ENCODE results near the gene VEPH1.

The VEPH1 gene

GRCh38 chr3:157259825-157260224 lies 243.4 kb downstream of the VEPH1 start:
- DNase-seq (ENCODE audit: low read depth), result no peak

- DNase-seq (ENCODE audit: low read depth), result no peak
Observed at GRCh38 chr3:157257101-157257500, 246.1 kb downstream of the VEPH1 start.

- DNase-seq (ENCODE audit: low read depth), result no peak
Observed at GRCh38 chr3:157255797-157256196, 247.4 kb downstream of the VEPH1 start.

- DNase-seq (ENCODE audit: low read depth), result no peak
Observed at GRCh38 chr3:157251685-157252084, 251.5 kb downstream of the VEPH1 start.

DNA sequence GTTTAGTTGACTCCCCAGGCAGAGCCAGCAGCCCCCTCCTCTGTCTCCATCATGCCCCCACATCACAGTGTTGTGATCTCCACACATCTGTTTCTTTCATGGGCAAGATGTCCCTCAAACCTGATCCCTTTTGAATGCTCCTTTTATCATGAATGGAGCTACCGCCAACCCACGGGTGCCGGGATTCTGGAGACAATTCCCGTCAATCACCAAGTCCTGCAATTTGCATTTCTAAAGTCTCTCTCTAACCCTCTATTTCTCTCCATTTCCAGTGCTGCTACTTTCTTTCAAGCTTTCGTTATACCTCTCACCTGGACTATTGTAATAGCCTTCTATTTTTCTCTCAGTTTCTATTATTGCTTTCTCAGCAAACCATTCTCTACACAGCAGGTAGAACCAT lies 253.6 kb downstream of the VEPH1 start:
- DNase-seq (ENCODE audit: low read depth), result no peak

DNA sequence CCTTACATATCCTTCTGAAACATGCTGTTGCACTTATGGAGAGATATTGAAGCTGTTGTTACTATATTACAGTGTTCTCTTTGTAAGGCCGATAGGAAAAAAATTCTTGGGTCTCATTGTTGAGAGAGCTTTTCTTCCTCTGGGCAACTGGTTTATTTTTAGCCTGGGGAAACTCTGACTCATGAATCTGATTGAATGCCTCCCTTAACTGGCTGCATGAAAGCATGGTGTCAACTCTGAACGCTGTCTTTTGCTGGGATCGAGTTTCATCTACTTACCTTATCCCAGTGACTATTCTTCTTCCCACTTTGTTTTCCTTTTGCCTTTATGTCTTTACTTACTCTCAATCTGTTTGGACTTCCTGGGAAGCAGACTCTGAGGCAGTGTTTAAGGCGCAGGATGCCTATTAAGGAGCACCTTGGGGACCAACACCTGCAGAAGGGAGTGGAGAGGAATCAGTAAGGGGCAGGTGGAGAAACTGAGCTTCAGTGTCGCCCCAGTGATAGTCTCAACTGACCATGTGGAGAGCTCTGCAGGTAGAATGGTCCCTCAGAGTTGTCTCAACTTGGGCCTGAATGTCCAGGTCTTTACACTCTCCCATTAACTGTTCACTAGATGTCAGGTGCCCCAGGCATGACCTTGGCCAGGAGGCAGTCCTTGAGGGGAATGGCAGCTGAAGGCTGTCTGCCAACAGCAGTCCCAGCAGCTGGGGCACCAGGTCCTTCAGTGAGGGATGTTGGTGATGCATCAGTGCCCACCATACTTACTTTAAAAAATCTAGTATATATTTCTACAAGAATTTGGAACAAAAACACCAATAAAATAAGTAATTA lies 254.4 kb downstream of the VEPH1 start:
- no peak for DNase-seq (ENCODE audit: low read depth)

- no peak for DNase-seq (ENCODE audit: low read depth)
Observed at GRCh38 chr3:157247391-157247790, 255.8 kb downstream of the VEPH1 start.

GRCh38 chr3:157242836-157243235 lies 260.4 kb downstream of the VEPH1 start:
- DNase-seq (ENCODE audit: low read depth), result no peak

GRCh38 chr3:157241599-157241998 lies 261.6 kb downstream of the VEPH1 start:
- DNase-seq (ENCODE audit: low read depth), result no peak

GRCh38 chr3:157240408-157240807 lies 262.8 kb downstream of the VEPH1 start:
- DNase-seq (ENCODE audit: low read depth), result no peak

DNA sequence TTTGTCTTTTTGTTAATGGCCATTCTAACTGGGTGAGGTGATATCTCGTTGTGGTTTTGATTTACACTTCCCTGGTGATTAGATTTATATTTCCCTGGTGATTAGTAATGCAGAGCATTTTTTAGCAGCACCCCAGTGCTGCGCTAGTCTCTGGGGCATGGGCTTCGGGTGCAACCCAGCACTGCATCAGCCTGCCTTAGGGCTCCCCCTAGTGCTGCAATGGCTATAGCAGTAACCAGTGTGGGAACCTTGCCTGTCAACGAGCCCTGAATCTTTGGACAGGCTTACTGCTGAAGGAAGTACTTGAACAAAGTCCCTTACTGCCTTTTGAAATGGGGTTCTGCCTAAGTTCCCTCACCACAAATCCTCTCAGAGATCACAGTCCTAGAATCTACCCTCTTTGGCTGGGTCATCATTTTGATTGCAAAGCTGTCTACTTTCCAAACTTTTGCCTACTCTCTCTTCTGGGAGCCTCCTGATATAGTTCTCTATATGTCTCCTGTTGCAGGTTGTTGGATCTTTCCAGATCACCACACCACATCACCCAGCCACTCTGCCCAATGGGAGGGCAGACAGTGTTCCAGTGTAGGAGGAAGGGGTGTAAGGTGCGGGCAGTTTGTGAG lies 264.0 kb downstream of the VEPH1 start:
- DNase-seq (ENCODE audit: low read depth), result peak; percentile 62

- DNase-seq (ENCODE audit: low read depth), result no peak
Observed at GRCh38 chr3:157238457-157238856, 264.8 kb downstream of the VEPH1 start.

- no peak for DNase-seq (ENCODE audit: low read depth)
Observed at GRCh38 chr3:157237886-157238285, 265.3 kb downstream of the VEPH1 start.

GRCh38 chr3:157235291-157235690 lies 267.9 kb downstream of the VEPH1 start:
- no peak for DNase-seq (ENCODE audit: low read depth)

- DNase-seq (ENCODE audit: low read depth), result no peak
Observed at GRCh38 chr3:157233923-157234322, 269.3 kb downstream of the VEPH1 start.

DNA sequence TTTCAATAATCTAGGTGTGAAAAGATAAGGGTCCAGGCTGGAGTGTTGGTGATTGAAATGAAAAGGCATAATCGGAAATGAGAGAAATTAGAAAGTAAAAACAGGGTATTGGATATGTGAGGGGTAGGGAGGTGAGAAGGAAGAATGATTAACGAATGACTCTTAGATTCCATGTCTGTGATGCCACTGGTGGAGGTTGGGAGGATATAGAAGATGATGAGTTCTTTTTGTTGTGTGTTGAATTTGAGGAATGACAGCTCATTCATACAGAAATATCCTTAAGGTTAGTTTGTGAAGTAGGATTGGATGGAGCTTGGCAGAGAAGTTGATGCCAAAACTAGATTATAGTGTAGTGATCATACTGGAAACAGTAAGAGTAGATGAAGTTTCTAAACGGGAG lies 271.1 kb downstream of the VEPH1 start:
- no peak for DNase-seq (ENCODE audit: low read depth)

DNA sequence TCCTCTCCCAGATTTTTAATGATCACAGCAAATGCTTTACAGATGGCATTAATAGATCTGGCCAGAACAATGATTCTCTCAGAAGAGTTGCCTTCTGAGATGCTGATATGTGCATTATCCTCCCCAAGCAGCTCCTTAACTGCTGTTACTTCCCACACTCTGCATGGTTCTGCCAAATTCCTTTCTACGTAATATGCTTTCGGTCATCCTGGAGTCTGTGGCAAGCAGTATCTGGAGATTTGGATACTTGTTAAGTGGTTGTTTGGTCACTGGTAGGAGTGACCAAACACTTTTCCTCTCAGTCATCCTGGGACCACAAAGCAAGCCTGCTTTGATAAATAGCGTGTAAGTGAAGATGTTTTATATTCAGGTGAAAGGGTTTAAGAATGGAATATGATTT lies 272.1 kb downstream of the VEPH1 start:
- DNase-seq (ENCODE audit: low read depth), result no peak

- no peak for DNase-seq (ENCODE audit: low read depth)
Observed at GRCh38 chr3:157226173-157226847, 276.9 kb downstream of the VEPH1 start.

DNA sequence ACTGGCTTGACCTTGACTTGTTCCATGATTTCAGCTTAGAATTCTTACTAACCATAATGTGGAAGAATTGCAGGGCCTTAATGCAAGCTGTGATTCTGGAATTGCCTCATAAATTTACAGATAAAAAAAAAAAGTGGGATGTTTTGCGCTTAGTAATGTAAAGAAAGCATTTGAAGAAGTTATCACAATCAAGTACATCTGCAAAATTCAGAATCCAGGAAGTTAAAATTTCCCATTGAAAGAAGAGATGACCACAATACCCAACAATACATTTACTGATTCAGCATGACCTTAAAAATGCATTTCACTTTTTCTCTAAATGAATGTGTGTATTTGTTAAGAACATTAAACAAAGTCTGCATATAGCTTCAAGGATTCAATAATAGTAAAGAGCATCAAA lies 278.2 kb downstream of the VEPH1 start:
- DNase-seq (ENCODE audit: low read depth), result no peak

DNA sequence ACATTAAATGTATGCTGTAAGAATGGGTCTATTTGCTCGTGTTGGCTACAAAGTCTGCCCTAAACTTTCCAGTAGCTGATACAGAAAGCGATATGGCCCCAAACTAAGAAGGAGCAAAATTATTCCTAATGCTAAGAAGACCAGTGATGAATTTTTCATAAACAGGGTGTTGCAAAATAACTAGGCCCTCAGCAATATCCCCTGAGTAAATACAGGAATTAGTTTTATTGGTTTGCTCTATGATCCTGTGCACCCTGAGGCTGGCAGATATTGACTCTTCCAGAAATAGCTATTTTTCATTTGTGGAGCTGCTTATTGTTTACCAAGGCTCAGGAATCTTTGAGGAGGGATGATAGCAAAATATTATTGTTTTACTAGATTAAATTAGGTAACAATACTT lies 282.3 kb downstream of the VEPH1 start:
- no peak for DNase-seq (ENCODE audit: low read depth)

DNA sequence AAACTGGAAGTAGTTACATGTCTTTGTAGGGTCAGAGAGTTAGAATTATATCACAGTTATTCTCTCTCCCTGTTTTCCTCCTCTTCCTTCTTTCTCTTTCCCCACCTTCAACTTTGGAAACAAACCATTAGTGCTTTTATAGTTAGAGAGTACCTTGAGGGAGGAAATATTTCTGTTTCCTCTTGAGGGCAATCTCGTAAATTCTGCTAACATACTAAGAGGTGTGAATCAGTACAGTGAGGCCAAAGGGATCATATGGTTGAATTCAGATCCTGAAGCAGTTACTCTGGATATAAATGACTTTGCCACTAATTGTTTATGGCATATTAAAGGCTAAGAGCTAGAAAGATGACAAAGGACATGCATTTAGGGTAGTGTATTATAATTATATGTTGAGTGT lies 283.0 kb downstream of the VEPH1 start:
- no peak for DNase-seq (ENCODE audit: low read depth)

- DNase-seq (ENCODE audit: low read depth), result no peak
Observed at GRCh38 chr3:157219215-157219614, 284.0 kb downstream of the VEPH1 start.
